RCC 7860 (cell line): Measurements from ENCODE around the gene ATP8A2.

Experiments used
- DNase-seq: peaks from one replicate; pipeline ENCODE4 v3.0.0-alpha.2; 2015; ENCODE audit warnings: low spot score
- FAIRE-seq: peaks from 2 replicates; lab custom pipeline; 2012; peaks lifted over from hg19 to GRCh38; lab: Jason Lieb, UNC

The ATP8A2 gene

GRCh38 chr13:25722893-25723292 is 351.1 kb downstream of the ATP8A2 start:
- FAIRE-seq, result no peak
- DNase-seq, result no peak

- DNase-seq, result no peak
- FAIRE-seq, result no peak
These were observed 353.3 kb downstream of the ATP8A2 start for GRCh38 chr13:25725104-25725503.

- FAIRE-seq, result no peak
- DNase-seq, result no peak
These were observed 355.5 kb downstream of the ATP8A2 start for GRCh38 chr13:25727250-25727649.

- DNase-seq, result no peak
- no peak for FAIRE-seq
These were observed 356.0 kb downstream of the ATP8A2 start for GRCh38 chr13:25727810-25728209.

- FAIRE-seq, result no peak
- DNase-seq, result no peak
These were observed 357.4 kb downstream of the ATP8A2 start for GRCh38 chr13:25729201-25729600.

GRCh38 chr13:25731037-25731436 is 359.3 kb downstream of the ATP8A2 start:
- DNase-seq (no peak), FAIRE-seq (no peak)

GRCh38 chr13:25731536-25731935 is 359.8 kb downstream of the ATP8A2 start:
- no peak for DNase-seq
- no peak for FAIRE-seq

- DNase-seq (peak; percentile 74), FAIRE-seq (peak; percentile 61)
These were observed 360.5 kb downstream of the ATP8A2 start for GRCh38 chr13:25732111-25732865.

- peak; percentile 86 for FAIRE-seq
These were observed 361.3 kb downstream of the ATP8A2 start for GRCh38 chr13:25733001-25733491.

GRCh38 chr13:25733696-25734435 is 362.1 kb downstream of the ATP8A2 start:
- FAIRE-seq, result no peak
- DNase-seq, result peak; percentile 32

More at GRCh38 chr13:25733001-25733491, 361.3 kb downstream of the ATP8A2 start:
- peak; percentile 88 for DNase-seq

- FAIRE-seq, result peak; percentile 79
- peak; percentile 86 for DNase-seq
These were observed 366.8 kb downstream of the ATP8A2 start for GRCh38 chr13:25738342-25739196.

- DNase-seq, result no peak
- FAIRE-seq, result no peak
These were observed 367.6 kb downstream of the ATP8A2 start for GRCh38 chr13:25739376-25739775.

GRCh38 chr13:25741796-25742195 is 370.0 kb downstream of the ATP8A2 start:
- no peak for FAIRE-seq
- DNase-seq, result no peak

- FAIRE-seq (no peak), DNase-seq (no peak)
These were observed 370.4 kb downstream of the ATP8A2 start for GRCh38 chr13:25742220-25742619.

GRCh38 chr13:25743421-25743820 is 371.6 kb downstream of the ATP8A2 start:
- FAIRE-seq, result no peak
- no peak for DNase-seq

GRCh38 chr13:25744178-25744577 is 372.4 kb downstream of the ATP8A2 start:
- DNase-seq, result no peak
- FAIRE-seq, result no peak

GRCh38 chr13:25746131-25746530 is 374.4 kb downstream of the ATP8A2 start:
- no peak for FAIRE-seq
- DNase-seq, result no peak

GRCh38 chr13:25752957-25753551 is 381.3 kb downstream of the ATP8A2 start:
- FAIRE-seq (peak; percentile 86), DNase-seq (peak; percentile 74)

- DNase-seq (no peak), FAIRE-seq (no peak)
These were observed 382.2 kb downstream of the ATP8A2 start for GRCh38 chr13:25753976-25754375.

GRCh38 chr13:25756251-25756650 is 384.5 kb downstream of the ATP8A2 start:
- DNase-seq (no peak), FAIRE-seq (no peak)

GRCh38 chr13:25756912-25757311 is 385.1 kb downstream of the ATP8A2 start:
- FAIRE-seq, result no peak
- DNase-seq, result no peak
